ENCODE results near the gene SERF2.
"Not testable (repeated sequence)": the region's sequence is repeated elsewhere in the genome, so short reads cannot be mapped to it uniquely, and the experiment has no call there.

SERF2 gene

GRCh38 chr15:43794269-43795037 is 2.3 kb downstream of the SERF2 start:
- DNase-seq: no peak

- DNase-seq: no peak
Observed at GRCh38 chr15:43795197-43795596, 3.1 kb downstream of the SERF2 start.

GRCh38 chr15:43795997-43796396 is 3.9 kb downstream of the SERF2 start:
- DNase-seq: no peak

GRCh38 chr15:43796566-43796965 is 4.4 kb downstream of the SERF2 start:
- no peak for DNase-seq

GRCh38 chr15:43799209-43799944 is 7.3 kb downstream of the SERF2 start:
- DNase-seq: peak; percentile 79

- no peak for DNase-seq
Observed at GRCh38 chr15:43799945-43800285, 7.8 kb downstream of the SERF2 start, which contains the start of gene SERINC4. Gene SERINC4 (minus strand): TSS chr15:43800220. CDS start chr15:43799986, 234 bp downstream.

GRCh38 chr15:43800286-43801141 is 8.4 kb downstream of the SERF2 start, which contains the start of gene HYPK:
Gene HYPK (plus strand): TSS chr15:43800599. CDS start chr15:43800623, 24 bp downstream.
- peak; percentile 53 for DNase-seq

- DNase-seq: not testable (repeated sequence)
Observed at GRCh38 chr15:43802676-43803075, 10.6 kb downstream of the SERF2 start.

GRCh38 chr15:43808435-43808950 is 16.4 kb downstream of the SERF2 start:
- no peak for DNase-seq

GRCh38 chr15:43808960-43809678 is 17.0 kb downstream of the SERF2 start:
- DNase-seq: no peak

GRCh38 chr15:43815064-43815463 is 22.9 kb downstream of the SERF2 start:
- not testable (repeated sequence) for DNase-seq

GRCh38 chr15:43821505-43821904 is 29.4 kb downstream of the SERF2 start:
- DNase-seq: no peak

- peak; percentile 93 for DNase-seq
Observed at GRCh38 chr15:43824302-43825246, 32.5 kb downstream of the SERF2 start, which contains the start of gene MFAP1. Gene MFAP1 (minus strand): TSS chr15:43824690. CDS start chr15:43824569, 121 bp downstream.

GRCh38 chr15:43825305-43825704 is 33.2 kb downstream of the SERF2 start:
- DNase-seq: not testable (repeated sequence)

- no peak for DNase-seq
Observed at GRCh38 chr15:43826029-43826507, 33.9 kb downstream of the SERF2 start.

GRCh38 chr15:43826508-43827341 is 34.6 kb downstream of the SERF2 start, which contains the start of gene WDR76:
Gene WDR76 (plus strand): TSS chr15:43827002. CDS start chr15:43827033, 31 bp downstream.
- DNase-seq: peak; percentile 84

- no peak for DNase-seq
Observed at GRCh38 chr15:43828061-43828657, 36.0 kb downstream of the SERF2 start.

GRCh38 chr15:43829951-43830540 is 37.9 kb downstream of the SERF2 start:
- not testable (repeated sequence) for DNase-seq

Data from NCI-H146 (cell line).